Stomach (tissue), 9 donors: ENCODE results near the gene MSMP. TPM values are rescaled to one million over a fixed set of nuclear protein-coding genes. Genes with fewer than 3 reads are reported as not detected.

Experiments
- DNase-seq, 2 donors: peaks; one replicate each; pipeline versions ENCODE4 v3.0.0 to v3.0.0-alpha.2; 2013 to 2019
- H3K27ac ChIP-seq, 5 donors: fragments of 200-600 bp in 4 of 5; sonication (generic) in 4 of 5; one replicate each; pipeline ENCODE4 v1.5.1; 2013 to 2019; ENCODE audit warnings: mild to moderate bottlenecking in 1 of 5, moderate library complexity in 1 of 5
- H3K27me3 ChIP-seq, 3 donors: fragments of 200-600 bp; sonication (generic); one replicate each; pipeline ENCODE4 v1.5.1; 2017 to 2019; ENCODE audit warnings: mixed run types in 1 of 3
- H3K36me3 ChIP-seq, 4 donors: fragments of 200-600 bp; sonication (generic); 1 replicate in 3 of 4; 2 replicates in 1 of 4; pipeline ENCODE4 v1.5.1; 2016 to 2019
- H3K4me1 ChIP-seq, 4 donors: fragments of 200-600 bp; sonication (generic); one replicate each; pipeline ENCODE4 v1.5.1; 2016 to 2019
- H3K4me3 ChIP-seq, 4 donors: fragments of 200-600 bp; sonication (generic) in 3 of 4; one replicate each; pipeline ENCODE4 v1.5.1; 2016 to 2019; ENCODE audit warnings: mild to moderate bottlenecking in 1 of 4
- H3K9me3 ChIP-seq, 4 donors: fragments of 200-600 bp; sonication (generic); one replicate each; pipeline ENCODE4 v1.5.1; 2016 to 2019
- EP300 ChIP-seq: sonication (generic); formaldehyde crosslinking; IDR thresholded peaks from one replicate; pipeline ENCODE4 v1.6.1; 2017; ENCODE audit warnings: antibody characterized with exemption
- POLR2A ChIP-seq, 4 donors: fragments of 450-650 bp; IDR thresholded peaks; one replicate each; pipeline ENCODE4 v1.6.1; 2016; ENCODE audit warnings: antibody characterized with exemption in 4 of 4, control low read depth in 2 of 4, mild to moderate bottlenecking in 1 of 4, moderate library complexity in 1 of 4
- POLR2AphosphoS5 ChIP-seq, 3 donors: sonication (generic); formaldehyde crosslinking; IDR thresholded peaks; one replicate each; pipeline ENCODE4 v1.6.1; 2016; ENCODE audit warnings: antibody characterized with exemption in 3 of 3
- WGBS, 5 donors: extraction: QIAGEN DNeasy Blood & Tissue Kit in 3 of 5; methylation state at CpG; one replicate each; pipeline versions ENCODE4 v1.1.5 to v1.1.7; 2013 to 2018; 5-methylcytosine and 5-hydroxymethylcytosine counted together
- intact Hi-C: fragments of 100-400 bp; cut with DNase I; formaldehyde crosslinking; loops from one replicate; pipeline ENCODE4 v1.15.1; 2023; ENCODE audit warnings: low total_unique reads
- polyA plus RNA-seq, 3 donors: library from polyadenylated mRNA; stranded (reverse); fragments of 200-250 nt; gene quantifications; one replicate each; pipeline ENCODE4 v1.2.3, GENCODE V29; 2013
- total RNA-seq, 5 donors: library from RNA; depleted of rRNA; stranded (reverse); fragments of >200 nt; gene quantifications; one replicate each; pipeline versions ENCODE4 v1.1.0 to v1.2.3, GENCODE V29; 2014 to 2016
- TF ChIP-seq, protein P1 (sequence below), 7 experiments: fragments of 450-650 bp in 4 of 7; fragments of 200-600 bp in 3 of 7; sonication (generic) in 3 of 7; IDR thresholded peaks; one replicate each; pipeline ENCODE4 v1.5.1; 2016 to 2019; ENCODE audit warnings: antibody characterized with exemption in 7 of 7, control low read depth in 2 of 7, mild to moderate bottlenecking in 1 of 7
- donor health status: healthy with polysubstance abuse.
- donor health status: Bipolar disorder and iron deficiency.
- donor health status: healthy.

Gene MSMP
- total and polyA plus RNA-seq, 8 donors, result 0.35 TPM; not detected in 7

DNA sequence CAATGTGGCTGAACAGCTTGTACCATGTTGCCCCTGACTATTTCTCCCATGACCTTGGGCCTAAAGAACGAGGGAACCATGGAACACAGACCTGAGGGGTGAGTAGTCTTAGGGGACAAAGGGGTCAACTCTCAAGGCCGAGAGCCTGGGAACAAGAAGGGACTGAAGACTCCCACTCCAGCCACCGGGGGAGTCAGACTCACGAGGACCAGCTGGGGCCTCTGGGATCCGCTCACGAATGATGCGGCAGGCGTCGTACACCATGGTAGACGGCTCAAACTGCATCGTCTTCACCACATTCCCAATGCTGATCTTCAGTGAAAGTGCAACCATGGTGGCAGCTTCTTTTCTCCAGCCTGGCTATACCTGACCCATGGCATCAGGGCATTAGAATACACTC, 28.7 kb downstream of the MSMP start:
- intact Hi-C loops, result no loop called here
- peaks cover 54 to 63% (median 59%) of the 10 kb centered on the region in 4 donors for H3K36me3 ChIP-seq

DNA sequence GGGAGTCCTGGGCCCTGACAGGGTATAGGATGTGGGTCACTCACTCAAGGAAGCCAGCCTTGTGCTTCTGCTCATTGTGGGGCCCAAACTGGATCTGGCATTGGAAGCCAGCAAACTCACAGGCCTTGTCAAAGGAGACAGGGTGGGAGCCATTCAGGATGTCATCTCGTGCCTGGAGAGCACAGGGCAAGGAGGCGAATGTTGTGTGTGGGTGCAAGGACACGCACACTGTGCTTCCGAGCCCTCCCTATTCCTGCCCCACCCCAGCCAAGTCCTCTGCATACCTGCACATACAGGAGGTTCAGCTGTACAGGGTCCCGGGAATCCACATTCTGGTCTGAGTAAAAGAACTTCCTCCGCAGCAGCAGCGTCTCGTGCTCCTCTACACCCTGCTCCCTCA, 30.2 kb downstream of the MSMP start:
- peaks cover 68 to 78% (median 73%) of the 10 kb centered on the region in 4 donors for H3K36me3 ChIP-seq
- H3K4me3 ChIP-seq, result no peak overlapping the region
- intact Hi-C loops, result no loop called here
- H3K27me3 ChIP-seq, result no peaks in the 10 kb centered on the region
- TF ChIP-seq, protein P1, sequence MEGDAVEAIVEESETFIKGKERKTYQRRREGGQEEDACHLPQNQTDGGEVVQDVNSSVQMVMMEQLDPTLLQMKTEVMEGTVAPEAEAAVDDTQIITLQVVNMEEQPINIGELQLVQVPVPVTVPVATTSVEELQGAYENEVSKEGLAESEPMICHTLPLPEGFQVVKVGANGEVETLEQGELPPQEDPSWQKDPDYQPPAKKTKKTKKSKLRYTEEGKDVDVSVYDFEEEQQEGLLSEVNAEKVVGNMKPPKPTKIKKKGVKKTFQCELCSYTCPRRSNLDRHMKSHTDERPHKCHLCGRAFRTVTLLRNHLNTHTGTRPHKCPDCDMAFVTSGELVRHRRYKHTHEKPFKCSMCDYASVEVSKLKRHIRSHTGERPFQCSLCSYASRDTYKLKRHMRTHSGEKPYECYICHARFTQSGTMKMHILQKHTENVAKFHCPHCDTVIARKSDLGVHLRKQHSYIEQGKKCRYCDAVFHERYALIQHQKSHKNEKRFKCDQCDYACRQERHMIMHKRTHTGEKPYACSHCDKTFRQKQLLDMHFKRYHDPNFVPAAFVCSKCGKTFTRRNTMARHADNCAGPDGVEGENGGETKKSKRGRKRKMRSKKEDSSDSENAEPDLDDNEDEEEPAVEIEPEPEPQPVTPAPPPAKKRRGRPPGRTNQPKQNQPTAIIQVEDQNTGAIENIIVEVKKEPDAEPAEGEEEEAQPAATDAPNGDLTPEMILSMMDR (IDR thresholded peaks at IDR 0.05), result no peak
- TF ChIP-seq EP300 (no peak), POLR2AphosphoS5 (IDR thresholded peaks at IDR 0.05) (no peak), POLR2A (IDR thresholded peaks at IDR 0.05) (no peak)
- peak overlapping the region in 1 of 5 donors; percentile 98 for H3K27ac ChIP-seq
- WGBS, 5 donors, result 91 to 99% (median 96%) methylated on average over 7 to 8 of the region's 8 CpGs
- peaks cover 20 to 39% (median 31%) of the 10 kb centered on the region in 4 donors for H3K4me1 ChIP-seq
- no peaks in the 10 kb centered on the region for H3K9me3 ChIP-seq
- no peak for DNase-seq

More for the DNA sequence above, 28.7 kb downstream of the MSMP start:
- H3K9me3 ChIP-seq, result no peaks in the 10 kb centered on the region
- no peaks in the 10 kb centered on the region for H3K27me3 ChIP-seq
- H3K27ac ChIP-seq, result peak overlapping the region in 3 of 5 donors; percentile 39 to 100 (median 98)
- DNase-seq, result no peak
- TF ChIP-seq, protein P1 (IDR thresholded peaks at IDR 0.05), result no peak
- TF ChIP-seq EP300 (no peak), POLR2AphosphoS5 (IDR thresholded peaks at IDR 0.05) (no peak)
- no peak overlapping the region for H3K4me3 ChIP-seq
- 93% methylated on average over 11 of the region's 11 CpGs for WGBS, 5 donors
- peaks cover 34 to 53% (median 45%) of the 10 kb centered on the region in 4 donors for H3K4me1 ChIP-seq

DNA sequence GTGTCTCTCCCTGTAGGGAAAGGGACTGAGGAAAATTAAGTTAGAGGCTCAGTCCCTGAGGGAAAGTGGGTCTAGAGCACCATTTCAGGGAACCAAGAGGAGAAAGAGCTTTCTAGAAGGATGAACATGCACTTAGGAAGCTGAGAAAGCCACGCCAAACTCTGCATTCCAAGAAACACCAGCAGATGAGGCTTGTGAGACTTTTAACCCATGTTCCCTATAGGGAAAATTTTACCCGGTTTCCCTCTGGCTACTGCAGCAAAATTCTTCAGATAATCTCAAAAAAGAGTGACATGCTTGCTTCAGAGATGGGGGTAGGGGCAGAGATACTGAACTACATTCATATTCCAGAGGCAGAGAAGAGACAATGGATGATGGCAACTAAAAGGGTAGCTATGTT, 30.6 kb downstream of the MSMP start:
- H3K27me3 ChIP-seq, result no peaks in the 10 kb centered on the region
- peaks cover 16 to 34% (median 26%) of the 10 kb centered on the region in 4 donors for H3K4me1 ChIP-seq
- 89 to 96% (median 94%) methylated on average over 2 of the region's 2 CpGs for WGBS, 5 donors
- no peak overlapping the region for H3K4me3 ChIP-seq
- peak overlapping the region in 1 of 5 donors; percentile 44 for H3K27ac ChIP-seq
- no peaks in the 10 kb centered on the region for H3K9me3 ChIP-seq
- peaks cover 73 to 83% (median 78%) of the 10 kb centered on the region in 4 donors for H3K36me3 ChIP-seq
- no peak for DNase-seq
- TF ChIP-seq, protein P1 (IDR thresholded peaks at IDR 0.05), result no peak
- TF ChIP-seq POLR2AphosphoS5 (IDR thresholded peaks at IDR 0.05) (no peak), POLR2A (IDR thresholded peaks at IDR 0.05) (no peak), EP300 (no peak)
- intact Hi-C loops, result no loop called here

DNA sequence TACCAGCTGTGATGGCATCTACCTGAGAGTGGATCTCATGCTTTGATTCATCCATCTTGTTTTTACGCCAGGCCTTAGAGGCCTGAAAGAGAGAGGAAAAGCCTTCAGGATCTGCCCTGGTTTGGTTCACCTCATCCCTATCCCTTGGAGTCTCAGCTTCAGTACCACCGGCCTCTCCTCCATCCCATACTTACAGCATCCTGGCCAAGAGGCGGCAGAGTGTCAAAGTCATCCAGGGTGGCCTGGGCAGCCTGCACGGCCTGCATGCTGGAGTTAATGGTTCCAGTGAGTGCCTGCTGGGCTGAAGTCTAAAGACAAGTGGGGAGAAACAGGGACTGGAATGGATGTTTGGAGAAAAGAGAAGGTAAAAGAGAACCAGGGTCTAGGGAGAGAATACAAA, 34.5 kb downstream of the MSMP start:
- Histone ChIP-seq H3K9me3 (no peaks in the 10 kb centered on the region), H3K27ac (peak overlapping the region in 1 of 5 donors; percentile 42), H3K36me3 (peaks cover 100% of the 10 kb centered on the region in 4 donors), H3K4me3 (no peak overlapping the region), H3K4me1 (peaks cover 0 to 4% (median 0%) of the 10 kb centered on the region in 4 donors), H3K27me3 (no peaks in the 10 kb centered on the region)
- intact Hi-C loops, result no loop called here
- 92 to 97% (median 94%) methylated on average over 4 of the region's 4 CpGs for WGBS, 5 donors
- TF ChIP-seq, protein P1 (IDR thresholded peaks at IDR 0.05), result no peak
- no peak for TF ChIP-seq POLR2A (IDR thresholded peaks at IDR 0.05)
- TF ChIP-seq POLR2AphosphoS5 (IDR thresholded peaks at IDR 0.05), result no peak
- no peak for TF ChIP-seq EP300
- DNase-seq, result no peak
